Right lobe of liver (tissue), 4 donors: ENCODE data around the gene BCL2L11.

ENCODE experiments used
- CTCF ChIP-seq, 4 donors: fragments of 200-600 bp in 3 of 4; fragments of 450-650 bp in 1 of 4; IDR thresholded peaks; one replicate each; pipeline versions ENCODE4 v1.5.1 to v1.8.0; 2016 to 2022; ENCODE audit warnings: antibody characterized with exemption in 4 of 4, mild to moderate bottlenecking in 2 of 4
- POLR2A ChIP-seq: fragments of 450-650 bp; IDR thresholded peaks from one replicate; pipeline ENCODE4 v1.6.1; 2017; ENCODE audit warnings: antibody characterized with exemption, mild to moderate bottlenecking
- donor health status: DM: no; HTN: no; CAD: no.
- donor health status: DM: no; HTN: no; CAD: no.
- donor health status: DM: no; HTN: yes; CAD: no.

- TF ChIP-seq POLR2A (no peak), CTCF (IDR thresholded peaks at IDR 0.05) (no peak)
Measured at GRCh38 chr2:111190816-111191540, 70.3 kb downstream of the BCL2L11 start.
